AG04450 (cell line): ENCODE results near the gene MOCS1. TPM values are rescaled to one million over a fixed set of nuclear protein-coding genes. Genes with fewer than 3 reads are reported as not detected.
"Not testable (repeated sequence)": the region's sequence is repeated elsewhere in the genome, so short reads cannot be mapped to it uniquely, and the experiment has no call there.

Source experiments
- CTCF ChIA-PET: fragments of 300-600, 350-600 bp; formaldehyde crosslinking; extraction: SDS; loops from one replicate; lab custom pipeline; 2022; ENCODE audit warnings: antibody characterized with exemption, inconsistent platforms; lab: Charles Lee
- POLR2A ChIA-PET: fragments of 350-600 bp; formaldehyde crosslinking; extraction: SDS; loops from one replicate; lab custom pipeline; 2021; ENCODE audit warnings: antibody characterized with exemption, inconsistent platforms; lab: Yijun Ruan, JAX
- DNase-seq: peaks from one replicate; pipeline ENCODE4 v3.0.0-alpha.2; 2011; ENCODE audit warnings: low read depth, low spot score
- H3K27ac ChIP-seq: one replicate; pipeline ENCODE4 v1.5.1; 2012; ENCODE audit warnings: low read depth, low read length, control low read depth
- H3K27me3 ChIP-seq: one replicate; pipeline ENCODE4 v1.6.0; 2012; ENCODE audit warnings: low read length; ENCODE audit not compliant: control insufficient read depth, insufficient read depth
- H3K4me3 ChIP-seq: 2 replicates; pipeline ENCODE4 v1.5.1; 2011; ENCODE audit warnings: mild to moderate bottlenecking, low read depth, low read length, control low read depth
- H3K9me3 ChIP-seq: 2 replicates; pipeline ENCODE4 v1.5.1; 2012; ENCODE audit warnings: low read length; ENCODE audit not compliant: control insufficient read depth, insufficient read depth
- polyA plus RNA-seq: library from polyadenylated mRNA; depleted of rRNA; stranded (reverse); fragments of >200 nt; gene quantifications from 2 replicates; pipeline ENCODE4 v1.2.3, GENCODE V29; 2011
- TF ChIP-seq, protein P1 (sequence below): IDR thresholded peaks from 2 replicates; pipeline ENCODE4 v1.5.1; 2011; ENCODE audit warnings: low read depth, low read length, control low read depth, inconsistent platforms

Gene MOCS1
- polyA plus RNA-seq, 1 experiment = 6.1 TPM

DNA sequence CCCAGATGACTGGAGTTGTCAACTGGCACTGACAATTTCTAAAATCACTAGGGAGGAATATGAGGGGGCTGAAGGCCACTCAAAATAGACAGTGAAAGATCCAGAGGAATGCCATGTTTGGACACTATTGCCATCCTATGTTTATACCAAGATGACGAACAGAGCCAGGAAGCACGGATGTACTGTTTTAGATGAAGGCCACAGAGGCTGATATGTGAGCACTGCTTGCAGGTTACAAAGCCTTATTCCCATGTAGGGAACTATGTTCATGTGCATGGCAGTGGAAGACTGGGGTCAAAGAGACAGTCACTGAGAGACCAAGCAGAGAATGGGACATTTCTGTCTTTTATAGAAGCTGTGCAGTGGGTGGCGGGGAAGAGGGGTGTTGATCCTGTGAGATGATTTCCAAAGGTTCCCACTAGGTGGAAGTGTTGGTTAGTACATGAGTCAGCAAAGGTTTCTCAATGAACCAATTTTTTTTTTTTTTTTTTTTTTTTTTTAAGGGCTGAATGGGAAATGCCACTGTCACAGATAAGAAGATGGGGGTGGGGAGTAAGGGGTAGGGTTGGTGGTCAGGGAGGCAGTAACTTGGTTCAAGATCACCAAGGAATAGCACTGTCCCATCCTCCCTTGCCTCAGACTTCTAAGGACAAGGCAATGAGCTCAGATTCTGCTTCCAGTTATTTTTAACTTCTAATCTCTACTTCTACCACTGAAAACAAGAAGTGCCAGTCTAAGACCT lies 46.7 kb upstream of the MOCS1 start:
- no peak overlapping the region for H3K4me3 ChIP-seq
- no peak overlapping the region for H3K27ac ChIP-seq
- H3K27me3 ChIP-seq = peaks cover 3% of the 10 kb centered on the region
- DNase-seq = no peak
- CTCF ChIA-PET = interaction anchor here (0.6 to 2.0 kb wide), 19 partner anchors 11 to 1089 kb away, joined by 3 to 11 read pairs (median 4); partner anchors contain the start of gene MOCS1
- TF ChIP-seq, protein P1, sequence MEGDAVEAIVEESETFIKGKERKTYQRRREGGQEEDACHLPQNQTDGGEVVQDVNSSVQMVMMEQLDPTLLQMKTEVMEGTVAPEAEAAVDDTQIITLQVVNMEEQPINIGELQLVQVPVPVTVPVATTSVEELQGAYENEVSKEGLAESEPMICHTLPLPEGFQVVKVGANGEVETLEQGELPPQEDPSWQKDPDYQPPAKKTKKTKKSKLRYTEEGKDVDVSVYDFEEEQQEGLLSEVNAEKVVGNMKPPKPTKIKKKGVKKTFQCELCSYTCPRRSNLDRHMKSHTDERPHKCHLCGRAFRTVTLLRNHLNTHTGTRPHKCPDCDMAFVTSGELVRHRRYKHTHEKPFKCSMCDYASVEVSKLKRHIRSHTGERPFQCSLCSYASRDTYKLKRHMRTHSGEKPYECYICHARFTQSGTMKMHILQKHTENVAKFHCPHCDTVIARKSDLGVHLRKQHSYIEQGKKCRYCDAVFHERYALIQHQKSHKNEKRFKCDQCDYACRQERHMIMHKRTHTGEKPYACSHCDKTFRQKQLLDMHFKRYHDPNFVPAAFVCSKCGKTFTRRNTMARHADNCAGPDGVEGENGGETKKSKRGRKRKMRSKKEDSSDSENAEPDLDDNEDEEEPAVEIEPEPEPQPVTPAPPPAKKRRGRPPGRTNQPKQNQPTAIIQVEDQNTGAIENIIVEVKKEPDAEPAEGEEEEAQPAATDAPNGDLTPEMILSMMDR = peak; percentile 60
- H3K9me3 ChIP-seq = no peaks in the 10 kb centered on the region
- POLR2A ChIA-PET = no interaction called here

DNA sequence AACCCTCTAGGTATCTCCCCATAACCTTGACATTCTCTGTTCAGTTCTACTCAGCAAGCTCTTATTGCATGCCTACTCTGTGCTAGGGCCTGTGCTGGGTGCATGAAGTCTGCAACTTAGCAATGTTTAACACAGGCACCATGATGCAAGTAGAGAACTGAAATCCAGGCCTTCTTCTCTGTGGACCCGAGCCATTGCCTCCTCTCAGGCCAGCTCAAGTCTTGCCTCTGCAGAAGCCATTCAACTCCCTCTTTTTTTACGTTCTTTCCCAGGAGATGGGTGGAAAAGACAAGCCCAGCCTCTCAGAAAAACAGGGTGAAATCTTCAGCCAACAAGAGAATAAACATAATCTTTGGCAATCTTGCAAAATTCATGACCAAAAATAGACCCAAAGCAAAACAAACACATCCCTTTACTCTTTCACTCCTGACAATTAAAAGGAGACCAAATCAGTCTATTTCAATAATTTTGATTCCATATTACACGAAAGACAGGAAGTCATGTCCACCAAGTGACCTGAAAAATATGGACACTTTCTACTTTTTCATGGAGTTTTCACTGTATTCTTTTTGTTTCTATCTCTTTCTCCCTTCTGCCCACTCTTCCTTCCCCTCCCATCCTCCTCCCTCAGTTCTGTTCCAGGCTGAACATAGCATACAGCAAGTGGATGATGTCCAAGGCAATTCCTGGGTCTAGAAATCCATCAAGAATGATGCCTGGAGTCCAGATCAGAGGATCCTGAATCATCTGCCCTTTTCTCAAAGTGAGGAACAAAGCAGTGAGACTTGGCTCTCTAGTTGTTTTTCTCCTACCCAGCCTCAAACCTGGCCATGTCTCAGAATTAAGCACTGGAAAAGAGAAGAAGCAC lies 45.4 kb upstream of the MOCS1 start:
- DNase-seq = no peak

DNA sequence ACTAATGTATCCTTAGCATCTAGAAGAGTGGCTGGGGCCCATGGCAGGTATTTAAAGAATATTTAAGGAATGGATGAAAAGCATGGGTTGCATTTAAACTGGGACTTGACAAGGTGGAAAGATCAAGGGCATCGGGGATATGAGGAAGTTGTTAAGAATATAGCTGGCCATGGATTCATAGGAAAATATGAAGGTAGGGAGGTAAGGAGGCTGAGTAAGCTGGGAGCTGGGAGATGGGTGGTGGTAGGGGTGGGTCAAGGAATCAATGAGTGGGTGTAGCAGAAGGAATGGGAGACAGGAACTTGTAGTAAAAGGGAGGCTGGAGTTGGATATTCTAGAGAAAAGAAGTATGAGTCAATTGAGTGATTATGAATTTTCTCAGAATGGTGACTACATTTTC lies 44.0 kb upstream of the MOCS1 start:
- CTCF ChIA-PET = interaction anchor here (0.9 kb wide), 1 partner anchor 867 kb away, joined by 3 read pairs; no protein-coding TSS in a partner anchor
- POLR2A ChIA-PET = no interaction called here
- H3K4me3 ChIP-seq = no peak overlapping the region
- H3K27me3 ChIP-seq = no peaks in the 10 kb centered on the region
- no peak overlapping the region for H3K27ac ChIP-seq
- TF ChIP-seq, protein P1 = no peak
- no peak for DNase-seq
- H3K9me3 ChIP-seq = no peaks in the 10 kb centered on the region

More for the DNA sequence above, 45.4 kb upstream of the MOCS1 start:
- no peak overlapping the region for H3K27ac ChIP-seq
- CTCF ChIA-PET = interaction anchor here (0.6 to 2.0 kb wide), 4 partner anchors 39 to 395 kb away, joined by 3 to 11 read pairs (median 4); no protein-coding TSS in a partner anchor
- POLR2A ChIA-PET = no interaction called here
- TF ChIP-seq, protein P1 = no peak
- no peak overlapping the region for H3K4me3 ChIP-seq
- H3K27me3 ChIP-seq = peaks cover 3% of the 10 kb centered on the region
- no peaks in the 10 kb centered on the region for H3K9me3 ChIP-seq

DNA sequence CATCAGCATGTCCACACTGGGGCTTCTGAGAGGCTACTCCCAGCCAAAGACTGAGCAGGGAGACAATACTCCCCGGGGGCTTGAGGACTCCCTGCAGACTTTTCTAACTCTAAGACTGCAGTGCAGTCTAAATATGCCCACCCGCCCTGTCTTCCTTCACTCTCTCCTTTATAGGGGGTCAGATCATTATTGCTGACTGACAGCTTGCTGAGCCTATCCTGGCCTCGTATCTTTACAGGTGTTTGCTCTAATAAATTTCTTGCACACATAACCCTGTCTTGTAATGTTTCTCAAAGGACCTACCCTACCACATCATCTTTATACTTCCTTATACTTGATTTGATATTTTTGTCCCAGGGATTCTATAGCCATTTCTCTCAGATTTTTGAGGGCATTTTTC lies 39.4 kb upstream of the MOCS1 start:
- CTCF ChIA-PET = no interaction called here
- H3K27me3 ChIP-seq = no peaks in the 10 kb centered on the region
- TF ChIP-seq, protein P1 = no peak
- POLR2A ChIA-PET = no interaction called here
- H3K27ac ChIP-seq = no peak overlapping the region
- no peak overlapping the region for H3K4me3 ChIP-seq
- no peak for DNase-seq
- H3K9me3 ChIP-seq = no peaks in the 10 kb centered on the region

DNA sequence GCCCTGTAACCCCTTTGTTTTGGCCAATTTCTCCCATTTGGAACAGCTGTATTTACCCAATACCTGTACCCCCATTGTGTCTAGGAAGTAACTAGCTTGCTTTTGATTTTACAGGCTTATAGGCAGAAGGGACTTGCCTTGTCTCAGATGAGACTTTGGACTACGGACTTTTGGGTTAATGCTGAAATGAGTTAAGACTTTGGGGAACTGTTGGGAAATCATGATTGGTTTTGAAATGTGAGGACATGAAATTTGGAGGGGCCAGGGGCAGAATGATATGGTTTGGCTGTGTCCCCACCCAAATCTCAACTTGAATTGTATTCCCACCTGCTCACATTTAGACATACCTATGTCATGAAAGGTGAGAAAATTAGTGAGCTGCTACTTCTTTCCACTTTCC lies 38.5 kb upstream of the MOCS1 start:
- H3K27me3 ChIP-seq, H3K9me3 ChIP-seq, DNase-seq, POLR2A ChIA-PET, H3K27ac ChIP-seq, CTCF ChIA-PET, H3K4me3 ChIP-seq: not testable (repeated sequence)

DNA sequence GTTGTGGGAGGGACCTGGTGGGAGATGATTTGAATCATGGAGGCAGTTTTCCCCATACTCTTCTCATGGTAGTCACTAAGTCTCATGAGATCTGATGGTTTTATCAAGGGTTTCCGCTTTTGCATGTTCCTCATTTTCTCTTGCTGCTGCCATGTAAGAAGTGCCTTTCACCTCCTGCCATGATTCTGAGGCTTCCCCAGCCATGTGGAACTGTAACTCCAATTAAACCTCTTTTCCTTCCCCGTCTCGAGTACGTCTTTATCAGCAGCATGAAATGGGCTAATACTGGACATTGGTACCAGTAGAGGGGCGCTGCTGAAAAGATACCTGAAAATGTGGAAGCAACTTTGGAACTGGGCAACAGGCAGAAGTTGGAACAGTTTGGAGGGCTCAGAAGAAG lies 36.9 kb upstream of the MOCS1 start:
- DNase-seq, H3K9me3 ChIP-seq, H3K27ac ChIP-seq, H3K4me3 ChIP-seq, CTCF ChIA-PET, H3K27me3 ChIP-seq, POLR2A ChIA-PET: not testable (repeated sequence)
